ENCODE results near the gene FHDC1.

DNA sequence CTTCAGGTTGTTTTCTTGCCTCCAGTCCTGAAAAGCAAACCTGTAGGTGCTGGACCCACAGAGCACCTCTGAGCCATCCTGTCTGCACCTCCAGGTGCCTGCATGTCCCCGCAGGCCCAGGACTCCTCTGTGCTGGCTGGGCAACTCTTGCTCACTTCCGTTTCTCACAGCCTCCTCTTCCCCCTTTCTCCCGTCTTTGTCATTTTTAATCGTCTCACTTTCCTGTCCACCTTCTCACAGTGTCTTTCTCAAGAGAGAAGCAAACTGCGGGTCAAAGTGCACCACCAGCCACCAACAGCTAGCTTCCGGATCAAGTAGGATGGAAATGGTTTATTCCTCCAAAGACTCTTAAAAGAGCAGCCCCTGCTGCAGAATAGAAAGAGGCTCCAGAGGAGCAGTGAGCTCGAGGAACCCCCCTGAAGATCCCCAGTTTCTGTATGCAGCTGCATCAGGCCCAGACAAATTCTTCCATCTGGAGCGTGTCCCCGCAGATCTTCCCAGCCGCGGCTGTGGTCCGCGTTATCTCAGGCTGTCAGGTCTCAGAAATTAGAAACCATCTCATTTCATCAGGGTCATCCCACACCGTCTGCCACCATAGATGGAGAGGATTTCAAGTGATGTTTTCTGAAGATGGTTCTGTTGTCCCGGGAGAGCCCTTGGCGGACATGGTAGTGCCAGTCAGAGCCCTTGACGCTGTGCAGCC, 87.7 kb downstream of the FHDC1 start:
- TF ChIP-seq, protein P1, sequence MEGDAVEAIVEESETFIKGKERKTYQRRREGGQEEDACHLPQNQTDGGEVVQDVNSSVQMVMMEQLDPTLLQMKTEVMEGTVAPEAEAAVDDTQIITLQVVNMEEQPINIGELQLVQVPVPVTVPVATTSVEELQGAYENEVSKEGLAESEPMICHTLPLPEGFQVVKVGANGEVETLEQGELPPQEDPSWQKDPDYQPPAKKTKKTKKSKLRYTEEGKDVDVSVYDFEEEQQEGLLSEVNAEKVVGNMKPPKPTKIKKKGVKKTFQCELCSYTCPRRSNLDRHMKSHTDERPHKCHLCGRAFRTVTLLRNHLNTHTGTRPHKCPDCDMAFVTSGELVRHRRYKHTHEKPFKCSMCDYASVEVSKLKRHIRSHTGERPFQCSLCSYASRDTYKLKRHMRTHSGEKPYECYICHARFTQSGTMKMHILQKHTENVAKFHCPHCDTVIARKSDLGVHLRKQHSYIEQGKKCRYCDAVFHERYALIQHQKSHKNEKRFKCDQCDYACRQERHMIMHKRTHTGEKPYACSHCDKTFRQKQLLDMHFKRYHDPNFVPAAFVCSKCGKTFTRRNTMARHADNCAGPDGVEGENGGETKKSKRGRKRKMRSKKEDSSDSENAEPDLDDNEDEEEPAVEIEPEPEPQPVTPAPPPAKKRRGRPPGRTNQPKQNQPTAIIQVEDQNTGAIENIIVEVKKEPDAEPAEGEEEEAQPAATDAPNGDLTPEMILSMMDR (IDR thresholded peaks at IDR 0.05; ENCODE audit: low read depth, low read length) = no peak
- no peak for TF ChIP-seq EZH2phosphoT487 (IDR thresholded peaks at IDR 0.05; ENCODE audit: low read depth)
